MM.1S (cell line): Measurements from ENCODE around the gene SPNS2.

Experiments
- CTCF ChIP-seq: fragments of 300-600 bp; sonication (generic); IDR thresholded peaks from 2 replicates; pipeline ENCODE4 v1.5.1; 2016; ENCODE audit warnings: antibody characterized with exemption, low read length, mixed read lengths
- EZH2phosphoT487 ChIP-seq: fragments of 300-600 bp; sonication (generic); IDR thresholded peaks from 2 replicates; pipeline ENCODE4 v1.6.1; 2018; ENCODE audit warnings: antibody characterized with exemption, low read length

DNA sequence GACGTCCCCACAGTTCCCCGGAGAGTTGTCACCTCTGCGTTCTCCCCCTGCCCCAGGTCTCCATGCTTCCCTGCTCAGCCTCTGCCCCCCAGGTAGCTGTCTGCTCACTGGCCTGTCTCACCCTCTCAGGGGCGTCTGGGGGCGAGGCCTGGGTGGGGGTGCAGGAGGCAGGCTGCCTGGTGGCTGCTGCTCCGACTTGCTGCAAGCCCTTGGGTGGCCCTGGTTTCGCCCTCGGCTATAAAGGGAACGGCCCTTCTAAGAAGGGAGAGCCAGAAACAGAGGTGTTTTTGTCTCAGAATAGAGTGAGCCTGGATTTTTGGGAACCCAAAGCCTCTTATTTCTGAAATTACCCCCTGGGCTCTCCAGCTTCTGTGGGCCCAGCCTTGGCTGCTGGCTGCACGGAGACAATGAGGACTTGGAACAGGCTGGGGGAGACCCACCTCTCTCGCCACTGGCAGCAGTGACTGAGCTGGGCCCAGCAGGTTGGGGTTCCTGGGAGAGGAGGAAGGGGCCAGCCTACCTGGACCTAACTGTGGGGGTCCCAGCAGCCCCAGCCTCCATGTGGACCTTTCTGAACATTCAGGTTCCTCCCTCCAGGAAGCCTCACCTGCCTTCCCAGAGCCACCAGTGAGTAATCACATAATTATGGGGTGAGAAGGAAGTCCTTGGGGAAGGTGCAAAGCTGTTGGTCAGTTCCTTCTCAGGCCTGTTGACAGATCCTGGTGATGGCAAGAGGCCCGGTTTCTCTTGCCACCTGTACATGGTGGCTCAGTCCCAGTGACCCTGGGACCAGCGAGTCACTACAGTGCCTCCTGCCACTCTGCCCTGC lies 15.5 kb upstream of the SPNS2 start:
- TF ChIP-seq CTCF (no peak), EZH2phosphoT487 (no peak)
